Measurements from ENCODE around the gene PACRGL.
"Not testable (repeated sequence)": the region's sequence is repeated elsewhere in the genome, so short reads cannot be mapped to it uniquely, and the experiment has no call there.

The PACRGL gene

DNA sequence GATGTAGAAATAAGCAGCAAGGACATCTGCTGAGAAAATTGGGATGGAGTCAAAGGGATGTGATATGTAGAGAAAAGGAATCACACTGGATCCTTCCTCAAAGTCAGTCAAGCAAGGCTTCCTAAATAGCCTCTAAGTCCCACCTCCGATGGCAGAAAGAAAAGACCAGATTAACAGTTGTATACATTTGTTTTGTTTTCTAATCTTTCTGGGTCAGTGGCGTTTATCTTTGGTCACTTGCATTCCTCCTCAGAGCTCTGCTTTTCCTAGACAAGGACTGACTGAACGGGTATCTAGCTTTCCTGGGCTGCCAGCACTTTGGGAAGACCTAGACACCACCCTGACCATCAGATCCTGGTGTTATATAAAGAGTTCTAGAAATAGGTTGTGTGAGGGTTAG lies 23.2 kb downstream of the PACRGL start:
- no peak for DNase-seq (ENCODE audit: low read depth)

DNA sequence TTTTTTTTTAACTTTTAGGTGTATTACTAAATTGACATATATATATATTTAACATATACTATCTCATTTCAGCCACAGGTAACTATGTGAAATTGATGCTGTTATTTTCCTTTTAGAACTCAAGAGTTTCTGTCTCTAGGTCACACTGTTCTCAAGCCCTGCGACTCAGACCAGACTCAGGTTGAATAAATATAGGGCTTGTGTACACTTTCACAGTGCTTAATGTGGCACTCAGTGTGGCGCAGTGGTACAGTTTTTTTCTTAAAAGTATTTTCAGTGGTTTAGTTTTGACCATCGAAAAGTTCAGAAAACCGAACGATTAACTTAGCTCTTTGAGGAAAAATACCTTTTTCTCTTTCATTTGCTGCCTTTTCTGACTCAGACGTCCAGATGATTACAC lies 24.7 kb downstream of the PACRGL start:
- DNase-seq (ENCODE audit: low read depth) = no peak

DNA sequence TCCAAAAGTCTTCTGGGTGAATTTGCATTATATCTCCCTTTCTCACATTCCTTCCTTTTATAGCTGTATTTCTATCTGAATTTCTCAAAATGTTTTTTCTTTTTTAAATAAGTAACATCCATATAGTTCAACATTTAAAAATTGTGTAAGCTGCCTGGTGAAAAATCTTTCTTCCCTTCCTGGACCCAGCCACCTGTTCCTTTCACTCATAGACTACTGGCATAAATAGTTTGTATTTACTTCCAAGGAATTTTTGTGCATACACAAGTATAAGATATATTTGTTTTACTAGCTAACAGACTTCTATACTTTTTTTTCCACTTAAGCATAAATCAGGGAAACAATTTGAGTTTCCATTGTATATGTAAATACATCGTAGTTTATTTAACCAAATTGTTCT lies 35.7 kb downstream of the PACRGL start:
- no peak for DNase-seq (ENCODE audit: low read depth)

DNA sequence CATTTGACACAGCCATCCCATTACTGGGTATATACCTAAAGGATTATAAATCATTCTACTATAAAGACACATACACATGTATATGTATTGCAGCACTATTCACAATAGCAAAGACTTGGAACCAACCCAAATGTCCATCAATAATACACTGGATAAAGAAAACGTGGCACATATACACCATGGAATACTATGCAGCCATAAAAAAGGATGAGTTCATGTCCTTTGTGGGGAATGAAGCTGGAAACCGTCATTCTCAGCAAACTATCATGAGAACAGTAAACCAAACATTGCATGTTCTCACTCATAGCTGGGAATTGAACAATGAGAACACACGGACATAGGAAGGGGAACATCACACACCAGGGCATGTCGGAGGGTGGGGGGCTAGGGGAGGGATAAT lies 45.7 kb downstream of the PACRGL start:
- not testable (repeated sequence) for DNase-seq (ENCODE audit: low read depth)

DNA sequence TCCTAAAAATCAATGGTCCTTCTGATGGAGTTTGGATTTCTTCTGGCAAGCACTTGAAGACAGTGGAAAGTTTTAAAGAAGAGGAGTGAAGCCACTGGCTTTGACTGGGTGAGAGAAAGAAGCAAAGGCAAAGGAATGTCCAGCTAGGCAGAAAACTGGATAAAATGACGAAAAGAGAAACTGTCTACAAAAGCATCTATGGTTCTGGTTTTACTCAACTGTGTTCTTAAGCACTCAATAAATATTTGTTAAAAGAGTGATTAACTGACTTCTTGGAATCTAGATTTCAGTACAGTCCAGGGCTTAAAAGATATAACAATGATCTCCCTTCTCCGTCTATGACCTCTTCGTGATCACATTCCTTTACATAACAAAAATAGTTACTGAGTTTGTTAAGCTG lies 52.4 kb downstream of the PACRGL start:
- no peak for DNase-seq (ENCODE audit: low read depth)

DNA sequence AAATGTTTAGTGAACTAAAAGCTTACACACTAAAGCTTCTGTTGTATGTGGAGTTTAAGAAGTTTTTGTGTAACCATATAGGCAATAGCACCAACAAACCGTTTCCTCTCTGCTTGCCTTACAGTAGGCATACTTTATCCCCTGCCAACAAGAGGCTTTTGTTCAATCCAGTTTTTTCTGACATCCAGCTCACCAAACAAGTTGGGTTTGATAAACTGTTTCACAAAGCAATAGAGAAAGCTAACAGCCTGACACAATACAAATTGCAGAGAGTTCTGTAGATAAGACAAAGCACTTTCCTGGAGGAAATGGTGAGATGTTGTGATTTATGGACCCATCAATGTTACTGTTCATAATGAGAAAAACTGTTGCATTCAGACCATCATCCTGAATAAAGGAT lies 53.8 kb downstream of the PACRGL start:
- DNase-seq (ENCODE audit: low read depth) = no peak

DNA sequence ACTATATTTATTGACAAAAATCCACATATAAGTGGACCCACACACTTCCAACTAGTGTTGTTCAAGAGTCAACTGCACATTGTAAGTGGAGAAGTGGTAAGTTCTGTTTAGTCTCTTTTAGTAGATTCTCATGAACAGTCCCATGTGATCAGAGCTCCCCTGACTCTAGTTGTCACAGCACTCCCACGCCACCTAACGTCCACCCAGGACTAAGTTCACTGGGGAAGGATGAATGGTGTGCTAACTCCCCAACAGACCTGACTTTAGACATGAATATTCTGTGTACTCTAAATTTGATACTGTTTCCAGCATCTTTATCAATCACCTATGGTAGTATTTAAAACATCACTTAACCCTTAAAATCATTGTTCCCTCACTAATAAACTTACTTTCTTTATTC lies 59.8 kb downstream of the PACRGL start:
- no peak for DNase-seq (ENCODE audit: low read depth)

DNA sequence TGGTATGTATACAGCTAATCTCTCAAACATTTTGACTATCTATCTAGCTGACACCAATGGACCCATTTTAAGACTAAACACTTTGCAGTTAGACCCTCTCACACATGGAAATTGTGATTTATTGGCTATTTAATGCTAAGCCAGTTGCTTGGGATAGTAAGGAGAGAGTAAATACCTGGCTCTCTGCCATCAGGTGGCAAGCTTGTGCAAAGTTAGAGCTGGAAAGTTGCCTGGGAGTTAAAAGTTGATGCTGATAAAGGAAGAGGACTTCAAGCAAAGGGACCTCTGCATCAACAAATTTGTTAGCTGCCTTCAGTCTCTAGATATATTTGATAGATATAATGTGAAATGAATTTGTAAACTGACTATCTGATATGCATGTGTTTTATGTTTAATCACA lies 61.1 kb downstream of the PACRGL start:
- DNase-seq (ENCODE audit: low read depth) = no peak

DNA sequence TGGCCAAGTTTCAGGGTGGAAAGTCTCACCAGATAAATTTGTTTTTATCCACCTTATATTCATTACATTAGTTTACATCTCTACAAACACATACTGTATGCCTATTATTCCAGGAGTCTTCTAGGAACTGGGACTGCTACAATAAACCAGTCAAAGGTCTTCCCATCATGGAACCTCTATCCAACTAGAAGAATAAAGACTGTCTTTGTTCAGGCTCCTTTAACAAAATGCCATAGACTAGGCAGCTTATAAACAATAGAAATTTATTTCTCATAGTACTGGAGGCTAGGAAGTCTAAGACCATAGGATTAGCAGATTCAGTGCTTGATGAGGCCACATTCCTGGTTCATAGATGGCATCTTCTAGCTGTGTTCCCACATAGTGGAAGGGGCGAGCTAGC lies 61.6 kb downstream of the PACRGL start:
- no peak for DNase-seq (ENCODE audit: low read depth)

DNA sequence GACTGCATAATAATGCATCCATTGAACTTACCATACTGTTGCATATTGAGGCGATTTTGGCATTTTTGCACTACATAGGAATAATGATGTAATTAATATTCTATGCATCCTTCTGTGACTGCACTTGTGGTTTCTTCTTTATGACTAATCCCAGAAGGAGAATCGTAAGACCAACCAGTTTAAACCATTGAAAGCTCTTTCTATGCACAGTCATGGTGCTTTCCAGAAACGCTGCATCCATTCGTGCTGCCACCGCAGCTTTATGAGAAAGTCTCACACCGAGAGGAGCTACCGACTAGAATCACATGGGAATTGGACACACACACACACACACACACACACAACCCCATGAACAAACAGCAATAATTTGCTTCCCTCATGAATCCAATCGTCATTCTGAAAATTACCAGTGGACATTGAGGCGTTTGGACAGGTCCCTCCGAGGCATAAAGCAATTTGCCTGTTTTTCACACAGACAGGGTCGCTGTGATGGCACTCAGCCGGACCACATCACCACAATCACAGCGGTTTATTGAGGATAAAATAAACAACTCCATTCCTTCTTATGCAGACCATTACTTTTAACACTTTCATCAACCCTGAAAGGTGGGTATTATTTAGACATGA lies 64.2 kb downstream of the PACRGL start:
- DNase-seq (ENCODE audit: low read depth) = no peak

DNA sequence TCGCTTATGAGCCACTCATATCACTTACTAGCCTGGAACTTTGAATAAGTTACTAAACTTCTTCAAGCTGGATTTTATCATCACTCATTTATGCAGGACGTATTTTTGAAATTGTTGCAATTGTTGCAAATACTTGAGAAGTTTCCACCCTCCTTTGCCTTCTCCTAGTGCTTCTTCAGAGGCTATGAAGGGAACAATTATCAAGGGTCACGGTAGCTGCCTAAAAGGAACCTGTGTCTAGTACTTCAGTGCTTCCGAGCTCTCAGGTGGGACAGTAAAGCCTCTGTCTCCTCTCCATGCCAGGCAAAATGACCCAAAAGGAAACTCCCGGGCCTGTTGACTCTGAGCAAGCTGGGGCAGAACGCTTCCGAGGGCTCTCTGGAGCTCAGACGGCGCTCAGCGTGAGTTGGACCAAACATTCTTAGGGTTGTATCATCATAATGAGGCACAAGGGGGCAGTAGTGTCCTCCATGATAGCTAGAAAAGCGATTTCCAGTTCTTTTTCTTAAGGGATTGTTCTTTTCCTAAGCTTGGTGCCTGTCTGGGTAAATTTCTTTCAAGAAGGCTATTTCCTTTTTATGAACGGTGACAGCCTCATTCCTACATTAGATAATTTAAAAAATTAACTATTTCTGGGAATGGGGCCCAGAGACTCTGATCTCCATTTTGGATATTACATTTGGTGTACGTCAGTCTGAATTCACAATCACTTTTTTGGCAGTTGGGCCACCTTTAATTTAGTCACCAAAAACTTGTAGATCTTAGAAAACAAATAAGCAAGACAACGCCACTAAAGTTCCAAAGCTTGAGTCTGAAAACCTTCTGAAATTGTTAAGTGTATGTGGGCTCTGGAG lies 73.1 kb downstream of the PACRGL start:
- peak; percentile 36 for DNase-seq (ENCODE audit: low read depth)

DNA sequence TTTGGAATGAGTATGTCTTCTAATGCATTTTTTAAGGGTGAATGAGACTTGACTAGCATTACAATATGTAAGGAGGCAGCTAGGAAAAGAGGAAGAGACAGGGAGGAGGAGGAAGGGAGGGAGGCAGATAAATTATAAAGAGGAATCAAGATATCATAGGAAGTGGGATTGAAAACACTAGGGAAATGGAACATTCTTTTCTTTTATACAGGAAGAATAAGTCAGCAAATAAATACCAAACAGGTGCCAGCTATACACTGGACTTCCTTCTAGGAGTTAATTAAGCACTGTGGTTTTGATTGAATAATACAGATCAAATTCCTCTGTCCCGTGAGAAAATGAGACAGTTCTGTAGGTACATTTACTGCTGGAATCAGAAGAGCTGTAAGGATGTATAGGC lies 78.6 kb downstream of the PACRGL start:
- DNase-seq (ENCODE audit: low read depth) = no peak

DNA sequence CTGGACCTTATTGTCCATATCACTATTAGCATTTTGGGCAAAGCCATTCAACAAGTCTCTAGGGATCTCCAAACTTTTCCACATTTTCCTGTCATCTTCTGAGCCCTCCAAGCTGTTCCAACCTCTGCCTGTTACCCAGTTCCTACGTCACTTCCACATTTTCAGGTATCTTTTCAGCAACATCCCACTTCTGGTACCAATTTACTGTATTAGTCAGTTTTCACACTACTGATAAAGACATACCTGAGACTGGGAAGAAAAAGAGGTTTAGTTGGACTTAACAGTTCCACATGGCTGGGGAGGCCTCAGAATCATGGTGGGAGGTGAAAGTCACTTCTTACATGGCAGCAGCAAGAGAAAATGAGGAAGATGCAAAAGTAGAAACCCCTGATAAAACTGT lies 82.9 kb downstream of the PACRGL start:
- DNase-seq (ENCODE audit: low read depth) = not testable (repeated sequence)

DNA sequence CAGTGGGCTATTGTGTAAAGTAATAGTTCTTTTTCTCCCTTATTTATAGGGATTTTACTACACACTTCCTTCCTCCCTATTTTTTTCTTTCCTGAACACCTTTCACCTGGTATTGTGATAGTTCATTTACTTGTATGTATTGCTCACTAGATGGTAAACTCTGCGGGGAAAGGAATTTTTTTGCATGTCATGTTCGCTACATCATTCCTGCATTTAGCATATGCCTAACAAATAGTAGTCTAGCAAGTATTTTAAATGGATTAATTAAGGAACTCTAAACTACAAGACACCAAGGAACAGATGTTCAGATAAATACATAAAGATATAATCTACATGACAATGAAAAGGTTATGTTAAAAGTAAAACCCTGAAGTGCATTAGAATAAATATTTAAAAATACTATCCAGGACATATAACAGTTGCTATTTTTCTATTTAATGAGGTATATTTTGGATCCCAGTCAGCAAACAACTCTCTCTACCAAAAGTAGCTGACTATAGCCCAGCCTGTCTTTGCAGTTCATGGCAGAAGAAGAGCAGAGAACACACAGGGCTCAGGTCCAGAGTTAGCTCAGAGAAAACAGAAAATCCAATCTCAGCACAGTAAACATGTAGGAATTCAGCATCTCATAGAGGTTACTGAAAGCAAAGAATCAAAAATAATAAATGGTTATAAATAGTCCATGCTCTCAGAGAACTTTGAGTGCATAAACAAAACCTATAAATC lies 87.8 kb downstream of the PACRGL start:
- DNase-seq (ENCODE audit: low read depth) = no peak

Data from stromal cell of bone marrow (primary cell).